ENCODE measurements around the gene GAK. TPM values are rescaled to one million over a fixed set of nuclear protein-coding genes. Genes with fewer than 3 reads are reported as not detected.

GAK gene
- total and polyA plus RNA-seq, 10 donors: 112 to 249 (median 190) TPM

GRCh38 chr4:824461-825062, 107.6 kb downstream of the GAK start:
- H3K9me3 ChIP-seq: peaks cover 0 to 6% (median 0%) of the 10 kb centered on the region in 8 donors
- intact Hi-C loops (cut with DNase I; ENCODE audit: low total_unique reads): no loop called here
- peaks cover 7 to 98% (median 77%) of the 10 kb centered on the region in 7 donors for H3K27me3 ChIP-seq (replicated peaks in 1 of 7)
- WGBS, 5 donors: 9 to 17% (median 10%) methylated on average over 3 to 23 of the region's 23 CpGs
- peaks cover 0 to 26% (median 20%) of the 10 kb centered on the region in 6 donors for H3K4me1 ChIP-seq
- no peak overlapping the region for H3K4me3 ChIP-seq
- no peak overlapping the region for H3K27ac ChIP-seq
- no peak for TF ChIP-seq POLR2A (IDR thresholded peaks at IDR 0.05)
- TF ChIP-seq POLR2AphosphoS5 (IDR thresholded peaks at IDR 0.05): no peak
- no peak for TF ChIP-seq CTCF (IDR thresholded peaks at IDR 0.05 in 8 of 11, conservative IDR thresholded peaks at IDR 0.05 in 3 of 11)
- DNase-seq: peak; percentile 56
- H3K36me3 ChIP-seq: no peaks in the 10 kb centered on the region

DNA sequence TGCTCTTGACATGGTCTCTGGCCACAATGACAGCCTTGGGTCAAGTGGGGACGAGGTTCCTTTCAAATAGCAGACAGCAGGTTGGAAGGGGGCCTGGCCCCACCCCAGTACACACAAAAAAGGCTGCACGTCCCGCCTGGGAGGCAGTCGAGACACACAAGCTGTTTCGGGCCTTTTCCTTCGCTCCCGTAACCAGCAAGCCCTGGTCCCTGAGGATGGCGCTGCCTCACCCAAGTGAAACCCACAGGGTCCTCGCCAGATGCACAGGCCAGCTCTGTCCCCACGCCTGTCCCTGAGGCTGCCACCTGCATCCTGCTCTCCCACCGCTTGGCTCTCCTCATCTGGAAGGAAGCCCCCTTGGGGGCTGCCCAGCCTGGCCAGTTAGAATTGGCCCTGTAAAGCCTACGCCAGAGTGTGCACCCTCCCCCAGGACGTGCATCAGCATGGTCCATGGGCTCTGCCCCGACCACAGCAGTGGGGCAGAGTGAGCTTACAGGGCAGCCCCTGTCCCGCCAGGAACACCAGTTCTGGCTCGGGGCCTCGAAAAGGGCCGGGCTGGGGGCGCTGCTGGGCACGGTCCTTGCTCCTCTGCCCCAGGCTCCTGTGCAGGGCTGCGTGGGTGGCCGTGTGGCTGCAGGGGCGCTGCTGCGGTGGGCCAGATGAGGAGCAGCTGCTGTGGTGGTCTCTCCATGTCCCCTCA, 108.2 kb downstream of the GAK start:
- no peak overlapping the region for H3K27ac ChIP-seq
- peaks cover 7 to 98% (median 73%) of the 10 kb centered on the region in 7 donors for H3K27me3 ChIP-seq (replicated peaks in 1 of 7)
- peaks cover 0 to 26% (median 20%) of the 10 kb centered on the region in 6 donors for H3K4me1 ChIP-seq
- TF ChIP-seq POLR2A (IDR thresholded peaks at IDR 0.05) (no peak), POLR2AphosphoS5 (IDR thresholded peaks at IDR 0.05) (no peak), CTCF (IDR thresholded peaks at IDR 0.05 in 8 of 11, conservative IDR thresholded peaks at IDR 0.05 in 3 of 11) (no peak)
- WGBS, 5 donors: 46 to 52% (median 49%) methylated on average over 17 to 24 of the region's 24 CpGs
- intact Hi-C loops (cut with DNase I; ENCODE audit: low total_unique reads): no loop called here
- no peaks in the 10 kb centered on the region for H3K36me3 ChIP-seq
- H3K4me3 ChIP-seq: no peak overlapping the region
- peak; percentile 64 for DNase-seq
- H3K9me3 ChIP-seq: peaks cover 0 to 6% (median 0%) of the 10 kb centered on the region in 8 donors

DNA sequence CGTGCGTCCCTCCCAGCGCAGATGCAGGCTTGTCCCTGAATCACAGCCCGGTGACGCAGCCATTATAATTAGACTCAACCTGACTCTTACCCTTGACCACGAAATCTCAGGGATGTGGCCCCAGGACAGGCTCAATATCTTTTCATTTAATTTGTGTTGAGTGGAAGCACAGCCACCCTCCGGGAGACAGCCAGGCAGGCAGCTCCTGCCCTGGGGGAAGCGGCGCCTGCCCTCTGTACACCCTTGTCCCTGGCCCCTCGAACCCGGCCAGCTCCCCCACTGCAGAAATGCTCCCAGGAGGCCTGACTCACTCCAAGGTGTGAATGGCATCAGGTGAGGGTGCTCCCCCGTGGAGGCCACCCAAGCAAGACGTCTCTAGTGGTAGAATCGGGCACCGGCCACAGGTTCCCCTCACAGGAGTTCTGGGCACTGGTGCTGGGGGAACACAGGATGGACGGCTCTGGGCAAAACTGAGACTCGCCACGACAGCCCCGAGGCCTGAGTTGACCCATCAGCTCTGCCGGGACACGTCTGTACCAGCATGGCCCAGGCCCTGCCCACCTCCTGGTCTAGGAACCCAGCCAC, 108.8 kb downstream of the GAK start:
- Histone ChIP-seq H3K4me1 (peaks cover 0 to 26% (median 20%) of the 10 kb centered on the region in 6 donors), H3K4me3 (no peak overlapping the region), H3K27ac (no peak overlapping the region), H3K36me3 (no peaks in the 10 kb centered on the region), H3K9me3 (peaks cover 0 to 6% (median 0%) of the 10 kb centered on the region in 8 donors), H3K27me3 (replicated peaks in 1 of 7) (peaks cover 7 to 98% (median 69%) of the 10 kb centered on the region in 7 donors)
- DNase-seq: no peak
- intact Hi-C loops (cut with DNase I; ENCODE audit: low total_unique reads): no loop called here
- 75 to 82% (median 80%) methylated on average over 12 to 21 of the region's 21 CpGs for WGBS, 5 donors
- TF ChIP-seq CTCF (IDR thresholded peaks at IDR 0.05 in 8 of 11, conservative IDR thresholded peaks at IDR 0.05 in 3 of 11) (no peak), POLR2AphosphoS5 (IDR thresholded peaks at IDR 0.05) (no peak), POLR2A (IDR thresholded peaks at IDR 0.05) (no peak)

All from spleen (tissue), 11 donors.